A549 (cell line): ENCODE measurements around the gene RUNX2. TPM values are rescaled to one million over a fixed set of nuclear protein-coding genes. Genes with fewer than 3 reads are reported as not detected.

ENCODE experiments used
- ATAC-seq, 2 experiments: fragments of 200-7000 bp in 1 of 2; fragments of >200 bp in 1 of 2; cut with Nextera tagmentation in 1 of 2; cut with Tn5 transposase in 1 of 2; 3 replicates each; pipeline versions ENCODE4 v1.8.0 to v1.9.1; 2018 to 2020; ENCODE audit warnings: mild to moderate bottlenecking in 1 of 2, moderate library complexity in 1 of 2
- CTCF ChIA-PET: fragments of 300-600 bp; sonication (Branson Sonifier 250); formaldehyde crosslinking; extraction: SDS; loops from one replicate; lab custom pipeline; 2021; ENCODE audit warnings: antibody characterized with exemption, inconsistent platforms; lab: Yijun Ruan, JAX
- POLR2A ChIA-PET: fragments of 350-600 bp; formaldehyde crosslinking; extraction: SDS; loops from one replicate; lab custom pipeline; 2021; ENCODE audit warnings: antibody characterized with exemption, inconsistent platforms; lab: Yijun Ruan, JAX
- DNase-seq, 2 experiments: peaks; one replicate each; pipeline versions ENCODE4 v3.0.0 to v3.0.0-alpha.2; 2011 to 2016; ENCODE audit warnings: low read depth in 1 of 2, low spot score in 1 of 2
- FAIRE-seq: peaks from 2 replicates; lab custom pipeline; 2011; peaks lifted over from hg19 to GRCh38; lab: Jason Lieb, UNC
- H3K27ac ChIP-seq, 2 experiments: fragments of >200 bp; sonication (Bioruptor Twin); formaldehyde crosslinking; 3 replicates each; pipeline ENCODE4 v1.5.1; 2016 to 2017
- H3K4me1 ChIP-seq: fragments of >200 bp; sonication (Bioruptor Twin); formaldehyde crosslinking; 3 replicates; pipeline ENCODE4 v1.6.1; 2016
- H3K4me2 ChIP-seq: fragments of >200 bp; sonication (Bioruptor Twin); formaldehyde crosslinking; 3 replicates; pipeline ENCODE4 v1.6.1; 2016
- H3K4me3 ChIP-seq: fragments of >200 bp; sonication (Bioruptor Twin); formaldehyde crosslinking; 3 replicates; pipeline ENCODE4 v1.5.1; 2016
- H3K9me3 ChIP-seq: fragments of >200 bp; sonication (Bioruptor Twin); formaldehyde crosslinking; 3 replicates; pipeline ENCODE4 v1.6.1; 2016
- CHD4 ChIP-seq: fragments of 200-600 bp; sonication (generic); IDR thresholded peaks from 2 replicates; pipeline ENCODE4 v1.6.1; 2016; ENCODE audit warnings: antibody characterized with exemption, mild to moderate bottlenecking, borderline replicate concordance
- EHMT2 ChIP-seq: fragments of 200-600 bp; sonication (generic); IDR thresholded peaks from 2 replicates; pipeline ENCODE4 v1.6.1; 2016; ENCODE audit warnings: antibody characterized with exemption, low read depth, mild to moderate bottlenecking, moderate library complexity
- ESRRA ChIP-seq: fragments of 150-350 bp; IDR thresholded peaks from 2 replicates; pipeline ENCODE4 v1.6.1; 2014; ENCODE audit warnings: mild to moderate bottlenecking, low read length, borderline replicate concordance
- FOSL2 ChIP-seq, 2 experiments: fragments of 450-650 bp in 1 of 2; fragments of >200 bp in 1 of 2; sonication (Bioruptor Twin) in 1 of 2; formaldehyde crosslinking; IDR thresholded peaks; 2 replicates each; pipeline versions ENCODE4 v1.5.0 to v1.6.1; 2016 to 2020; ENCODE audit warnings: mild to moderate bottlenecking in 1 of 2, moderate library complexity in 1 of 2
- JUN ChIP-seq, 2 experiments: fragments of >200 bp; sonication (Bioruptor Twin); formaldehyde crosslinking; IDR thresholded peaks; 2 replicates in 1 of 2; 3 replicates in 1 of 2; pipeline ENCODE4 v1.6.1; 2016 to 2017
- MAFK ChIP-seq: fragments of 450-650 bp; IDR thresholded peaks from 2 replicates; pipeline ENCODE4 v1.6.1; 2014; ENCODE audit not compliant: partially characterized antibody
- MAZ ChIP-seq: fragments of 150-350 bp; IDR thresholded peaks from 2 replicates; pipeline ENCODE4 v1.6.1; 2014; ENCODE audit warnings: antibody characterized with exemption, low read depth, low read length, borderline replicate concordance
- NPAS2 ChIP-seq: fragments of 250-450 bp; sonication (Bioruptor Pico); IDR thresholded peaks from 2 replicates; pipeline ENCODE4 v1.8.0; 2022; ENCODE audit warnings: mild to moderate bottlenecking, moderate library complexity, borderline replicate concordance
- RCOR1 ChIP-seq: fragments of 150-350 bp; IDR thresholded peaks from 2 replicates; pipeline ENCODE4 v1.6.1; 2014; ENCODE audit warnings: antibody characterized with exemption, low read length, low read depth
- SREBF2 ChIP-seq: fragments of 450-650 bp; IDR thresholded peaks from 2 replicates; pipeline ENCODE4 v1.6.1; 2014; ENCODE audit warnings: mild to moderate bottlenecking, moderate library complexity
- TFCP2L1 ChIP-seq: fragments of 250-450 bp; sonication (Bioruptor Pico); IDR thresholded peaks from 2 replicates; pipeline ENCODE4 v1.5.0; 2021; ENCODE audit warnings: mild to moderate bottlenecking
- ZC3H11A ChIP-seq: fragments of 450-650 bp; IDR thresholded peaks from 2 replicates; pipeline ENCODE4 v1.6.1; 2014; ENCODE audit warnings: antibody characterized with exemption, mild to moderate bottlenecking
- WGBS: methylation state at CpG from one replicate; pipeline ENCODE4 v1.1.6; 2017; ENCODE audit errors: missing lambda C conversion rate; 5-methylcytosine and 5-hydroxymethylcytosine counted together
- polyA plus RNA-seq, 4 experiments: library from polyadenylated mRNA; depleted of rRNA in 3 of 4; stranded (reverse); fragments of >200 nt; fragmentation: RNase III in 1 of 4; extraction: RNeasy Plus Mini Kit Qiagen cat#74134 plus additional on column Dnase treatment in 1 of 4; gene quantifications; 2 replicates in 3 of 4; 3 replicates in 1 of 4; pipeline ENCODE4 v1.2.3, GENCODE V29; 2011 to 2017
- TF ChIP-seq, protein P1 (sequence below): fragments of 150-350 bp; IDR thresholded peaks from 2 replicates; pipeline ENCODE4 v1.6.1; 2014; ENCODE audit warnings: low read depth, mild to moderate bottlenecking, low read length
- TF ChIP-seq, protein P2 (sequence below): IDR thresholded peaks from 2 replicates; pipeline ENCODE4 v1.6.1; 2012
- TF ChIP-seq, protein P3 (sequence below): fragments of >200 bp; sonication (Bioruptor Twin); formaldehyde crosslinking; IDR thresholded peaks from 3 replicates; pipeline ENCODE4 v1.6.1; 2016
- TF ChIP-seq, protein P4 (sequence below): fragments of 450-650 bp; IDR thresholded peaks from 2 replicates; pipeline ENCODE4 v1.6.1; 2014; ENCODE audit warnings: antibody characterized with exemption
- TF ChIP-seq, protein P5 (sequence below): fragments of 250-450 bp; sonication (Bioruptor Pico); IDR thresholded peaks from 2 replicates; pipeline ENCODE4 v1.5.0; 2021; ENCODE audit warnings: mild to moderate bottlenecking, moderate library complexity, borderline replicate concordance

RUNX2 gene
- polyA plus RNA-seq, 2 of the 4 experiments (the other 2 are of a cell fraction), result 0.13 to 0.83 TPM

DNA sequence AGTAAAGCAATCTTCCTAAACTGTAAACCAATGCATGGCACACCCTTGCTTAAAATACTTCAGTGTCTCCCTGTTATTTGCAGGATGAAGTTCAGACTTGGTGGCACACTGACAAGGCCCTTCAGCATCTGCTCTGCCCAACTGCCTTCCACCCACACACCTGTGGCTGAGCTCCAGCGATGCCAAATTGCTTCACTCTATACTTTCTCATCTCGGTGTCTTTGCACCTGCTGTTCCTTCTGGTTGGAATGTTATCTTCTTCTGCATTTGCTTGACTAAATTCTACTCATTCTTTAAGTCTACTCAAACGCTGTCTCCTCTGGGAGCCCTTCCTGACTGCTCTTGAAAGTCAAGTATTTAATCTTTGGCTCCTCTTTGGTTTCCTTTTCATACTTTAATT lies 149.7 kb downstream of the RUNX2 start (continued):
- TF ChIP-seq NPAS2 (CRISPR knock-in tag) (no peak), CHD4 (no peak), FOSL2 (IDR thresholded peaks at IDR 0.05) (no peak), FOSL2 (CRISPR knock-in tag; IDR thresholded peaks at IDR 0.05) (no peak)
- TF ChIP-seq, protein P1, sequence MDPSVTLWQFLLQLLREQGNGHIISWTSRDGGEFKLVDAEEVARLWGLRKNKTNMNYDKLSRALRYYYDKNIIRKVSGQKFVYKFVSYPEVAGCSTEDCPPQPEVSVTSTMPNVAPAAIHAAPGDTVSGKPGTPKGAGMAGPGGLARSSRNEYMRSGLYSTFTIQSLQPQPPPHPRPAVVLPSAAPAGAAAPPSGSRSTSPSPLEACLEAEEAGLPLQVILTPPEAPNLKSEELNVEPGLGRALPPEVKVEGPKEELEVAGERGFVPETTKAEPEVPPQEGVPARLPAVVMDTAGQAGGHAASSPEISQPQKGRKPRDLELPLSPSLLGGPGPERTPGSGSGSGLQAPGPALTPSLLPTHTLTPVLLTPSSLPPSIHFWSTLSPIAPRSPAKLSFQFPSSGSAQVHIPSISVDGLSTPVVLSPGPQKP, result no peak

DNA sequence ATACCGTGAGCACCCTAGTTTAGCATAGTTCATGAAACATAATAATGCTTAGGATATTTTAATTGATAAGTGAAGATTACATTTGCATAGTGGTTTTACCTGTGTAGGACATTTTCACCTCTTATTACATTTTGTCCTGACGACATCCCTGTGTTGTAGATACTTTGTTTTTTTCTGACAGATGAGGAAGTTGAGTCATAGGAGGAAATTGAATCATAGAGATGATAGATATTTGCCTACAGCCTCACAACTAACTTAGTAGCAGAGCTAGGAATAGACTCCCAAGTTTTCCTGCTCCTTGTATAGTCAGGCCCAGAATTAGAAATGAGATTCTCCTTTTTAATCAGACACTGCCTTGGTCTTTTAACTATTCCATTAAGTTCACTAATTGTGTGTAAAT lies 150.1 kb downstream of the RUNX2 start:
- DNase-seq, result no peak
- no peak for FAIRE-seq
- no peak for ATAC-seq
- ChIA-PET CTCF (no interaction called here), POLR2A (no interaction called here)
- Histone ChIP-seq H3K9me3 (no peaks in the 10 kb centered on the region), H3K4me1 (no peaks in the 10 kb centered on the region), H3K27ac (no peak overlapping the region), H3K4me3 (no peak overlapping the region), H3K4me2 (no peak overlapping the region)
- no peak for TF ChIP-seq ZC3H11A
- no peak for TF ChIP-seq MAFK
- TF ChIP-seq, protein P2, sequence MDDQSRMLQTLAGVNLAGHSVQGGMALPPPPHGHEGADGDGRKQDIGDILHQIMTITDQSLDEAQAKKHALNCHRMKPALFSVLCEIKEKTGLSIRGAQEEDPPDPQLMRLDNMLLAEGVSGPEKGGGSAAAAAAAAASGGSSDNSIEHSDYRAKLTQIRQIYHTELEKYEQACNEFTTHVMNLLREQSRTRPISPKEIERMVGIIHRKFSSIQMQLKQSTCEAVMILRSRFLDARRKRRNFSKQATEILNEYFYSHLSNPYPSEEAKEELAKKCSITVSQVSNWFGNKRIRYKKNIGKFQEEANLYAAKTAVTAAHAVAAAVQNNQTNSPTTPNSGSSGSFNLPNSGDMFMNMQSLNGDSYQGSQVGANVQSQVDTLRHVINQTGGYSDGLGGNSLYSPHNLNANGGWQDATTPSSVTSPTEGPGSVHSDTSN, result no peak
- TF ChIP-seq RCOR1, result no peak
- TF ChIP-seq JUN (IDR thresholded peaks at IDR 0.05), result no peak
- TF ChIP-seq, protein P3, sequence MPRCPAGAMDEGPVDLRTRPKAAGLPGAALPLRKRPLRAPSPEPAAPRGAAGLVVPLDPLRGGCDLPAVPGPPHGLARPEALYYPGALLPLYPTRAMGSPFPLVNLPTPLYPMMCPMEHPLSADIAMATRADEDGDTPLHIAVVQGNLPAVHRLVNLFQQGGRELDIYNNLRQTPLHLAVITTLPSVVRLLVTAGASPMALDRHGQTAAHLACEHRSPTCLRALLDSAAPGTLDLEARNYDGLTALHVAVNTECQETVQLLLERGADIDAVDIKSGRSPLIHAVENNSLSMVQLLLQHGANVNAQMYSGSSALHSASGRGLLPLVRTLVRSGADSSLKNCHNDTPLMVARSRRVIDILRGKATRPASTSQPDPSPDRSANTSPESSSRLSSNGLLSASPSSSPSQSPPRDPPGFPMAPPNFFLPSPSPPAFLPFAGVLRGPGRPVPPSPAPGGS, result no peak
- TF ChIP-seq TFCP2L1 (CRISPR knock-in tag), result no peak
- no peak for TF ChIP-seq CHD4
- TF ChIP-seq SREBF2, result no peak
- no peak for TF ChIP-seq MAZ
- TF ChIP-seq, protein P4, sequence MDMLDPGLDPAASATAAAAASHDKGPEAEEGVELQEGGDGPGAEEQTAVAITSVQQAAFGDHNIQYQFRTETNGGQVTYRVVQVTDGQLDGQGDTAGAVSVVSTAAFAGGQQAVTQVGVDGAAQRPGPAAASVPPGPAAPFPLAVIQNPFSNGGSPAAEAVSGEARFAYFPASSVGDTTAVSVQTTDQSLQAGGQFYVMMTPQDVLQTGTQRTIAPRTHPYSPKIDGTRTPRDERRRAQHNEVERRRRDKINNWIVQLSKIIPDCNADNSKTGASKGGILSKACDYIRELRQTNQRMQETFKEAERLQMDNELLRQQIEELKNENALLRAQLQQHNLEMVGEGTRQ, result no peak
- no peak for TF ChIP-seq ESRRA
- no peak for TF ChIP-seq EHMT2
- TF ChIP-seq, protein P5, sequence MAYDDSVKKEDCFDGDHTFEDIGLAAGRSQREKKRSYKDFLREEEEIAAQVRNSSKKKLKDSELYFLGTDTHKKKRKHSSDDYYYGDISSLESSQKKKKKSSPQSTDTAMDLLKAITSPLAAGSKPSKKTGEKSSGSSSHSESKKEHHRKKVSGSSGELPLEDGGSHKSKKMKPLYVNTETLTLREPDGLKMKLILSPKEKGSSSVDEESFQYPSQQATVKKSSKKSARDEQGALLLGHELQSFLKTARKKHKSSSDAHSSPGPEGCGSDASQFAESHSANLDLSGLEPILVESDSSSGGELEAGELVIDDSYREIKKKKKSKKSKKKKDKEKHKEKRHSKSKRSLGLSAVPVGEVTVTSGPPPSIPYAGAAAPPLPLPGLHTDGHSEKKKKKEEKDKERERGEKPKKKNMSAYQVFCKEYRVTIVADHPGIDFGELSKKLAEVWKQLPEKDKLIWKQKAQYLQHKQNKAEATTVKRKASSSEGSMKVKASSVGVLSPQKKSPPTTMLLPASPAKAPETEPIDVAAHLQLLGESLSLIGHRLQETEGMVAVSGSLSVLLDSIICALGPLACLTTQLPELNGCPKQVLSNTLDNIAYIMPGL (CRISPR knock-in tag), result no peak
- 36% methylated on average over 2 of the region's 2 CpGs for WGBS
